Loucy (cell line): ENCODE measurements around the gene C11orf87.

Experiments
- CTCF ChIP-seq: fragments of 200-600 bp; sonication (generic); conservative IDR thresholded peaks from 2 replicates; pipeline ENCODE4 v1.5.1; 2014; ENCODE audit warnings: mild to moderate bottlenecking, antibody characterized with exemption, low read length
- EZH2phosphoT487 ChIP-seq: fragments of 200-600 bp; IDR thresholded peaks from 2 replicates; pipeline ENCODE4 v1.6.1; 2018; ENCODE audit warnings: antibody characterized with exemption, mild to moderate bottlenecking, moderate library complexity, borderline replicate concordance

GRCh38 chr11:109423466-109424190, 1.6 kb downstream of the C11orf87 start:
- TF ChIP-seq CTCF (no peak), EZH2phosphoT487 (no peak)
